Keratinocyte (primary cell): ENCODE measurements around the gene CD244. TPM values are rescaled to one million over a fixed set of nuclear protein-coding genes. Genes with fewer than 3 reads are reported as not detected.

Experiments
- DNase-seq: peaks from one replicate; pipeline ENCODE4 v3.0.0-alpha.2; 2011; ENCODE audit warnings: low read depth, missing footprints, low spot score
- FAIRE-seq: peaks from 2 replicates; lab custom pipeline; 2011; peaks lifted over from hg19 to GRCh38; lab: Jason Lieb, UNC
- H2AFZ ChIP-seq: 2 replicates; pipeline ENCODE4 v1.6.0; 2012; ENCODE audit warnings: low read length, control low read depth, inconsistent platforms; ENCODE audit not compliant: control insufficient read depth
- H3K27ac ChIP-seq: 2 replicates; pipeline ENCODE4 v1.5.1; 2011; ENCODE audit warnings: low read length; ENCODE audit not compliant: control insufficient read depth, insufficient read depth
- H3K27me3 ChIP-seq: 3 replicates; pipeline ENCODE4 v1.6.0; 2011; ENCODE audit warnings: low read length; ENCODE audit not compliant: control insufficient read depth, insufficient read depth; ENCODE audit errors: extremely low read depth
- H3K36me3 ChIP-seq, 2 experiments: 2 replicates in 1 of 2; 3 replicates in 1 of 2; pipeline ENCODE4 v1.5.1; 2011; ENCODE audit warnings: low read length in 2 of 2, mild to moderate bottlenecking in 1 of 2; ENCODE audit not compliant: control insufficient read depth in 2 of 2, insufficient read depth in 2 of 2; ENCODE audit errors: extremely low read depth in 1 of 2
- H3K4me1 ChIP-seq: 3 replicates; pipeline ENCODE4 v1.5.1; 2011; ENCODE audit warnings: low read length; ENCODE audit not compliant: control insufficient read depth, insufficient read depth; ENCODE audit errors: extremely low read depth
- H3K4me2 ChIP-seq: 3 replicates; pipeline ENCODE4 v1.6.0; 2011; ENCODE audit warnings: low read depth, low read length; ENCODE audit not compliant: control insufficient read depth, insufficient read depth; ENCODE audit errors: extremely low read depth
- H3K4me3 ChIP-seq, 3 experiments: fragments of 200-600 bp in 1 of 3; sonication (generic) in 1 of 3; 2 replicates in 2 of 3; 3 replicates in 1 of 3; pipeline ENCODE4 v1.5.1; 2011 to 2016; ENCODE audit warnings: low read length in 3 of 3, mild to moderate bottlenecking in 3 of 3, control low read depth in 2 of 3, inconsistent platforms in 1 of 3, low read depth in 1 of 3, mixed read lengths in 1 of 3, mixed run types in 1 of 3, moderate library complexity in 1 of 3; ENCODE audit not compliant: control insufficient read depth in 2 of 3, insufficient read depth in 2 of 3; ENCODE audit errors: extremely low read depth in 1 of 3
- H3K79me2 ChIP-seq: 2 replicates; pipeline ENCODE4 v1.6.0; 2012; ENCODE audit warnings: low read length; ENCODE audit not compliant: control insufficient read depth, insufficient read depth
- H3K9ac ChIP-seq: 3 replicates; pipeline ENCODE4 v1.6.0; 2011; ENCODE audit warnings: low read length; ENCODE audit not compliant: control insufficient read depth, insufficient read depth; ENCODE audit errors: extremely low read depth
- H3K9me1 ChIP-seq: 3 replicates; pipeline ENCODE4 v1.6.0; 2011; ENCODE audit warnings: low read length; ENCODE audit not compliant: control insufficient read depth, insufficient read depth; ENCODE audit errors: extremely low read depth
- H3K9me3 ChIP-seq: 2 replicates; pipeline ENCODE4 v1.5.1; 2012; ENCODE audit warnings: low read depth, low read length; ENCODE audit not compliant: control insufficient read depth
- H4K20me1 ChIP-seq: 3 replicates; pipeline ENCODE4 v1.6.0; 2011; ENCODE audit warnings: low read length; ENCODE audit not compliant: control insufficient read depth, insufficient read depth; ENCODE audit errors: extremely low read depth
- EZH2 ChIP-seq: IDR thresholded peaks from one replicate; pipeline ENCODE4 v1.6.1; 2012; ENCODE audit warnings: inconsistent platforms, mild to moderate bottlenecking, low read length, moderate library complexity
- dilution Hi-C: fragments of 300-500 bp; cut with MboI; formaldehyde crosslinking; loops from one replicate; pipeline ENCODE4 v1.7.0; 2020; ENCODE audit warnings: low sequenced_read_pairs; ENCODE audit not compliant: extremely low pct_ligation_motif_present
- polyA plus RNA-seq, 5 experiments: library from polyadenylated mRNA; depleted of rRNA in 3 of 5; stranded (reverse) in 3 of 5; stranded (forward) in 1 of 5; unstranded in 1 of 5; fragments of >200 nt; gene quantifications; 1 replicate in 1 of 5; 2 replicates in 3 of 5; 3 replicates in 1 of 5; pipeline versions ENCODE4 v1.2.1 to v1.2.3, GENCODE V29; 2011 to 2012; ENCODE audit warnings: missing spikeins in 2 of 5, low read depth in 1 of 5, low replicate concordance in 1 of 5
- TF ChIP-seq, protein P1 (sequence below), 3 experiments: IDR thresholded peaks in 1 of 3; conservative IDR thresholded peaks in 1 of 3; optimal IDR thresholded peaks in 1 of 3; 2 replicates in 2 of 3; 3 replicates in 1 of 3; pipeline versions ENCODE3 to v1.5.1; 2011; ENCODE audit warnings: low read length in 3 of 3, mild to moderate bottlenecking in 3 of 3, moderate library complexity in 2 of 3, control low read depth in 1 of 3, inconsistent platforms in 1 of 3; ENCODE audit not compliant: insufficient read depth in 2 of 3; ENCODE audit errors: extremely low read depth in 1 of 3

The CD244 gene
- polyA plus RNA-seq, 1 donor (not counting 4 experiments of a cell fraction or from before 2014, with no cell fraction given), result not detected

DNA sequence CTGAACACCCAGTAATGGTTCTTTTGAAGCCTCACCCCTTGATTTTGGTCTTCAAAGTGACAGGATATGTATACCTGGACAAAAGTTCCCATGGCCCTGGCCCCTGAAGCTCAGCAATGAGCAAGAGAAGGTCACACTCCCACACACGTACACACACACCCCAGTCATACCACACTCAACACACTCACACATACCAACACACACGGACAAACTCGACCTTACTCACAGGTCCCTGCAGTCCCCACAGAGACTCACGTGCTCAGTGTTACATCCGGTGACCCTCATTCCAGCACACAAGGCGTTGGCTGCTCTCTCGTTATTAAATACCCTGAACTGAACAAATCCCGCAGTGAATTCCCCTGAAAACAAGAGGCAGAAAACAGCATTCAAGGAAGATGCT lies 16.4 kb upstream of the CD244 start:
- dilution Hi-C loops, result no loop called here
- Histone ChIP-seq H3K9ac (no peak overlapping the region), H3K36me3 (no peaks in the 10 kb centered on the region), H3K9me3 (no peaks in the 10 kb centered on the region), H2AFZ (no peak overlapping the region), H3K4me3 (no peak overlapping the region), H3K4me1 (no peaks in the 10 kb centered on the region), H3K27me3 (no peaks in the 10 kb centered on the region), H3K9me1 (no peaks in the 10 kb centered on the region), H3K4me2 (no peak overlapping the region), H3K79me2 (no peaks in the 10 kb centered on the region), H3K27ac (no peak overlapping the region), H4K20me1 (no peaks in the 10 kb centered on the region)
- FAIRE-seq (no peak), DNase-seq (no peak)
- no peak for TF ChIP-seq EZH2
- TF ChIP-seq, protein P1, sequence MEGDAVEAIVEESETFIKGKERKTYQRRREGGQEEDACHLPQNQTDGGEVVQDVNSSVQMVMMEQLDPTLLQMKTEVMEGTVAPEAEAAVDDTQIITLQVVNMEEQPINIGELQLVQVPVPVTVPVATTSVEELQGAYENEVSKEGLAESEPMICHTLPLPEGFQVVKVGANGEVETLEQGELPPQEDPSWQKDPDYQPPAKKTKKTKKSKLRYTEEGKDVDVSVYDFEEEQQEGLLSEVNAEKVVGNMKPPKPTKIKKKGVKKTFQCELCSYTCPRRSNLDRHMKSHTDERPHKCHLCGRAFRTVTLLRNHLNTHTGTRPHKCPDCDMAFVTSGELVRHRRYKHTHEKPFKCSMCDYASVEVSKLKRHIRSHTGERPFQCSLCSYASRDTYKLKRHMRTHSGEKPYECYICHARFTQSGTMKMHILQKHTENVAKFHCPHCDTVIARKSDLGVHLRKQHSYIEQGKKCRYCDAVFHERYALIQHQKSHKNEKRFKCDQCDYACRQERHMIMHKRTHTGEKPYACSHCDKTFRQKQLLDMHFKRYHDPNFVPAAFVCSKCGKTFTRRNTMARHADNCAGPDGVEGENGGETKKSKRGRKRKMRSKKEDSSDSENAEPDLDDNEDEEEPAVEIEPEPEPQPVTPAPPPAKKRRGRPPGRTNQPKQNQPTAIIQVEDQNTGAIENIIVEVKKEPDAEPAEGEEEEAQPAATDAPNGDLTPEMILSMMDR (optimal IDR thresholded peaks at IDR 0.05 in 1 of 3, IDR thresholded peaks at IDR 0.05 in 1 of 3, conservative IDR thresholded peaks at IDR 0.05 in 1 of 3; ENCODE audit: extremely low read depth in 1 of 3, insufficient read depth in 2 of 3, low read length in 3 of 3), result no peak

DNA sequence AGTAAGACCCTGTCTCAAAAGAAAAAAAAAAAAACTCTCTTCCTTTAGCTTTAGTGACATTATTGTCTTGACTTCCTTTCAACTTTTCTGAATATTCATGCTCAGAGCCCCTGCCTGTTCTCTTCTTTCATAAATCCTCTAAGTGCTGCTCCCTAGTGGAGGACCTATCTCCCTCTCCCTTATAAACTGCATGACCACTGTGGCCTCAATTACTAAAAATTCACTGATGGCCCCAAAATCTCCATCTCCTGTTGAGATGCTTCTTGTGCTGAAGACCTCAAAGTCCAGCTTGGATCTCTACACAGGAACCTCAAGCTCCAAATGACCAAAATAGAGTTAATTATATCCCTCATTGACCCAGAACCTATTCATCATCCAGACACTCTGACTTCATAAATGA lies 14.5 kb upstream of the CD244 start:
- no peaks in the 10 kb centered on the region for H3K79me2 ChIP-seq
- no peaks in the 10 kb centered on the region for H3K36me3 ChIP-seq
- no peaks in the 10 kb centered on the region for H4K20me1 ChIP-seq
- no peaks in the 10 kb centered on the region for H3K4me1 ChIP-seq
- dilution Hi-C loops, result no loop called here
- H3K9me3 ChIP-seq, result no peaks in the 10 kb centered on the region
- no peaks in the 10 kb centered on the region for H3K27me3 ChIP-seq
- no peak overlapping the region for H3K4me2 ChIP-seq
- TF ChIP-seq EZH2, result no peak
- TF ChIP-seq, protein P1 (optimal IDR thresholded peaks at IDR 0.05 in 1 of 3, IDR thresholded peaks at IDR 0.05 in 1 of 3, conservative IDR thresholded peaks at IDR 0.05 in 1 of 3; ENCODE audit: extremely low read depth in 1 of 3, insufficient read depth in 2 of 3, low read length in 3 of 3), result no peak
- H3K9ac ChIP-seq, result no peak overlapping the region
- FAIRE-seq (no peak), DNase-seq (no peak)
- H3K4me3 ChIP-seq, result no peak overlapping the region
- H2AFZ ChIP-seq, result no peak overlapping the region
- no peaks in the 10 kb centered on the region for H3K9me1 ChIP-seq
- H3K27ac ChIP-seq, result no peak overlapping the region
